Measurements from ENCODE around the gene HCRT.
"Not testable (repeated sequence)": the region's sequence is repeated elsewhere in the genome, so short reads cannot be mapped to it uniquely, and the experiment has no call there.

Gene HCRT

DNA sequence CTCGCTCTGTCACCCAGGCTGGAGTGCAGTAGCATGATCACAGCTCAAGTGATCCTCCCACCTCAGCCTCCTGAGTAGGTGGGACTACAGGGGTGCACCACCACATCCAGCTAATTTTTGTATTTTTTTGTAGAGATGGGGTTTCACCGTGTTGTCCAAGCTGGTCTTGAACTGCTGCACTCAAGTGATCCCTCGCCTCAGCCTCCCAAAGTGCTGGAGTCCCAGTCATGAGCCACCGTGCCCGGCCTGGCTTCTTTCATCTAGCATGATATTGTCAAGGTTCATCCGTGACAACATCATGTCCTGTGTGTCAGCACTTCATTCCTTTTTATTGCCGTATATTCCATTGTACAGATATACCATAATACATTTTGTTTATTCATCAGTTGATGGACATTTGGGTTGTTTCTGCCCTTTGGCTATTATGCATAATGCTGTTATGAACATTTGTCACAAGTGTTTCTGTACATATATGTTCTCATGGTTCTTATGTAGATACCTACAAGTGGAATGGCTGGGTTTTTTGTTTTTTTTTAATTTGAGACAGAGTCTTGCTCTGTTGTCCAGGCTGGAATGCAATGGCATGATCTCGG is 12.4 kb upstream of the HCRT start:
- DNase-seq: no peak

DNA sequence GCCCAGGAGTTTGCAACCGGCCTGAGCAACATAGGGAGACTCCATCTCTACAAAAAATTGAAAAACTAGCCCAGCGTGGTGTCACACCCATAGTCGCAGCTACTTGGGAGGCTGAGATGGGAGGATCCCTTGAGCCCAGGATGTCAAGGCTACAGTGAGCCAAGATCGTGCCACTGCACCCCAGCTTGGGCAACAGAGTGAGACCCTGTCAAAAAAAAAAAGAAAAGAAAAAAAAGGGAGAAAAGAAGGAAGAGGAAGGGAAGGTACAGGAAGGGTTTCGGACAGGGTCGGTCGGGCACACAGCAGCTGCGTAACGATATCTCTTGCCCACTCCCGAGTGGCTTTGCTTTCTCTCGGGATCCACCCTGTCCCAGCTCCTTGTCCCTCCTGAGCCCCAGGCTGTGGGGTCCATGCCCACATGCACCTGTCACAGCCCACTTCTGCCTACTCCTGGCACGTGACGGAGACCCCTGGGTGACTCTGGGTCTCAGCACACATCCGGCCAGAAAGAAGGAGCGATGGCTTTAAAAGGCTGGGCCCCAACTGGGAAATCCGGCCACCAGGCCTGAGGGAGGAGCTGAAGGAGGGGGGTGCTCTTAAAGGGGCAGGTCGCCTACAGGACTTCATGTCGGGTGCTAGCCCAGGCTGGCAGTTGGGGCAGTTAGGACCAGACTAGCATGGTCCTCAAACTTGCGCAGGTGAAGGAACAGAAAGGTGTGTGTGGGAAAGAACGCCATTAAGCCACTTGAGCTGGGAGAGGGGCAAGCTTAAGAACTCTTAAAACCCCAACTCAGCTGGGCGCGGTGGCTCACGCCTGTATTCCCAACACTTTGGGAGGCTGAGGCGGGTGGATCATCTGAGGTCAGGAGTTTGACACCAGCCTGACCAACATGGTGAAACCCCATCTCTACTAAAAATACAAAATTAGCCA is 9.0 kb upstream of the HCRT start, which contains the start of gene GHDC:
Gene GHDC, minus strand, starts transcription at position 526 of the 931 bp plus-strand sequence. CDS start 913 bp downstream, outside the sequence.
- peak; percentile 55 for DNase-seq

DNA sequence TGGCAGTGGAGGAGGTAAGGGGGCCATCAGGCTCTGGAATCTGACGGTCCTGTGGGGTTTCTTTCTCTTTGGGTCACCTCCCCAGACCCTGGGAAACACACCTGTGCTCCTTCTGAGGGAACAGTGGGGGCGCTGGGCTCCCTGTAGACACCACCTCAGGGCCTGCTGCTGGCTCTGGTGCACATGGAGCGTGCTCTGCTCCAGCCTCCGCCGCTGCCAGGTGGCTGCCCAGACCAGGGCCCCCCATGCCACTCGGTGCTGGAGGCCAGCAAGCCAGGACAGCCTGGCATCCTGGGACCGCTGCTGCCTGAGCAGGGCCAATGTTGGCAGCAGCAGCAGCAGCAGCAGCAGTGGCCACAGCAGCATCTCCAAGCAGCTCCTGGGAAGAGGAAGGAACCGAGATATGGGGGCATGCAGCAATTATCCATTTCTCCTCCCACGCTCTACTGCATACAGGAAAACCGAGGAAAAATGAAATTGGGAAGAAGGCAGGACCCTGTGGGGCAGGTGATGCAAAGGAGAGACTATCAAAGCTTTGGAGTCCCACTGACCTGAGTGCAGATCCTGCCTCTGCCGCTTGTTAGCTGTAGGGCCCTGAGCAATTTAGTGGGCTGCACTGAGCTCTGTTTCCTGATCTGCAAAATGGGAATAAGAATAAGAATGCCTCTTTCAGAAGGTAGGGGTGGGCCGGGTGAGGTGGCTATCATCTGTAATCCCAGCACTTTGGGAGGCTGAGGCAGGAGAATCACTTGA is 8.1 kb upstream of the HCRT start:
- DNase-seq: no peak

DNA sequence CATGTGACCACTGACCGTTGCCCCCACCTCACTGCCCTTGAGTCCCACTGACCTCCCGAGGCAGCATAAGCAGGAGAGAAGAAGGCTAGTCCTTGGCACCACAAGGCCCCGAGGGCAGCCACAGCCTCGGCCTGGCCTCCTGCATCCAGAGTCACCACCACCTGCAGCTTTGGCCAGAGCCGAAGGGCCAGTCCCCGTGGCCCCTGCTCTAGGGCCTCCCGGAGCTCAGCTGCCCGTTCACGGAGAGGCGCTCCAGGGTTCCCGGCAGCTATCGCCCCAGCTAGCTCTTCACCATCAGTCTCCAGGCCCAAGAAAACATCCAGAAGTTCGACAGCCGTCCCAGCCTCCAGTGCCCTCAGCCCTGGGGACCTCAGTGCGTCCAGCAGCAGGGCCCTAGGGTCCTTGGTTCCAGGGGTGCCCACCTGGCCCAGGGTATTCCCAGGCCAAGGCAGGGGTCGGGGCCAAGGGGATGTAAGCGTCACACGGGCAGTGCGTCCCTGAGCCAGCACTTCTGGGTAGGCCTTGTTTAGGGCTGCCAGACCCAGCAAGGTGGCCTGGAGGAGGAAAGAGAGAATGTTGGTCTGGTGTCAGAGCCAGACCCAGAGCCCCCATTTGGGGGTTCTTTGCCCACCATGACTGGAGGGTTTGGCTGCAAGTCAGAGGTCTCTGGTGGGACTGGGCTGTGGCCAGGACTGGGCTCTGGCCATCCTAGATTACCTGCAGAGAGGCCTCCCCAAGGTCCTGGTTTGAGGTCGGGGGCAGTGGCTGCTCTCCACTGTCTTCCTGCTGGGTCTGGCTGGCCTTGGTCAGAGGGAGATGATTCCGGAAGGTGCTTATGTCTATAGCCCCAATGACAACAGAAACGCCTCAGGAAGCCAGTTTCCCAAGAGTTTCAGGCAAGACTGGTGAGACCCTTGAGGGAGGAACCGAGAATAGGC is 7.2 kb upstream of the HCRT start:
- no peak for DNase-seq

DNA sequence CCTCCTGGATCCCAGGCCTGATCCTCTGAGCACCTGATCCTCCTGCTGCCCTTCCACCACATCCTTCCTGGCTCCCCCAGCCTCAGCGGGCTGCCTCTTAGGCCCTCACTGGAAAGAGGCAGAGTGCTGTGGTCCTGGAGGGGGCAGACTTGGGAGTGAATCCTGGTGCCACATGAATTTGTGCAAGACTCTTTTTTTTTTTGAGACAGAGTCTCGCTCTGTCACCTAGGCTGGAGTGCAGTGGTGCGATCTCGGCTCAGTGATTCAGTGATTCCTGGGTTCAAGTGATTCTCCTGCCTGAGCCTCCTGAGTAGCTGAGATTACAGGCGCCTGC is 6.0 kb upstream of the HCRT start:
- DNase-seq: no peak

DNA sequence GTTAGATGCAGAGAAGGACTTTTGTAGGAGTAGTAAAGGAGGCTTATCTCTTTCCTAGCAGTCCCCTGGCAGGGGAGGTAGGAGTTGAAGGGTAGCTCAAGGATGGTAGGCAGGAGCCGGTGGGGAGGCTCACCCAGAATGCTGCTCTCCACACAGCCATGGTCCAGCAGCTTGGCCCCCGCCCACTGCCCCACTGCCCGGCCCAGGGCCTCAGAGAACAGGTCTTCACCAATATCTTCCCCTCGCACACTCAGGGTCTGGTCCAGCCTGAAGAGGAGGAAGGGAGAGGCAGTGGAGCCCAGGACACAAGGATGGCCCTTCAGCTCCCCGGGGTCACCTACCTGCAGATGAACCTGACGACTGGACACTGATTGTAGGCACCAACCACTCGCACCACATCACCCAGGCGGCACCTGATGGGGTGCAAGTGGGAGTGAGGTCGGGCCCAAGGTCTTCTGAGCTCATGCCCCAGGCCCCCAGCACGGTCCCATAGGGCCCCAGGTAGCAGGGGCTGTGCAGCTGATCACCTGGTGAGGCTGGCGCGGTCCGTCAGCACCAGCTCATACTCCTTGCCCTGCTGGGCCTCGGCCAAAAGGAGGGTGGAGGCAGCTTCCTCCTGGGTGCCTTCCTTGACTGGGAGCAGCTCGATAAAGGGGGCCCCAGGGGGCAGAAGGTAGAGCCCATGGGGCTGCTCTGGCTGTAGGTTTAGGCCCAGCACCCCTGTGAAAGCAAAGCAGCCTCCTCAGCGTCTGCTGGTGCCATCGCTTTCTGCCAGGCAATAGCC is 5.4 kb upstream of the HCRT start:
- DNase-seq: no peak

DNA sequence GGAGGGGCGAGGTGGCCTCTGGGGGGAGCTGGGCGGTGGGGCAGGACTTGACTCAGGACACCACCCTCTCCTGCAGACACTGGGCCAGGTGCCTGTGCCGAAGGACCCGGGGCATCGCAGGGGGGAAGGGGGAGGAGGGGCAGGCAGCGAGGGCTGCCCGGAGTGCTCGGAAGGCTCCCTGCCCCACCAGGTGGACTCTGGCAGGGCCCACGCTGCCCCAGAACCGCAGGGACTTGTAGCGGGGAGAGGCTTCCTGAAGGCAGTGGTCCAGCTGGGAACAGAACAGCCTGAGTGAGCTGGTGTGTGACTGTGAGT is 4.4 kb upstream of the HCRT start:
- DNase-seq: no peak

DNA sequence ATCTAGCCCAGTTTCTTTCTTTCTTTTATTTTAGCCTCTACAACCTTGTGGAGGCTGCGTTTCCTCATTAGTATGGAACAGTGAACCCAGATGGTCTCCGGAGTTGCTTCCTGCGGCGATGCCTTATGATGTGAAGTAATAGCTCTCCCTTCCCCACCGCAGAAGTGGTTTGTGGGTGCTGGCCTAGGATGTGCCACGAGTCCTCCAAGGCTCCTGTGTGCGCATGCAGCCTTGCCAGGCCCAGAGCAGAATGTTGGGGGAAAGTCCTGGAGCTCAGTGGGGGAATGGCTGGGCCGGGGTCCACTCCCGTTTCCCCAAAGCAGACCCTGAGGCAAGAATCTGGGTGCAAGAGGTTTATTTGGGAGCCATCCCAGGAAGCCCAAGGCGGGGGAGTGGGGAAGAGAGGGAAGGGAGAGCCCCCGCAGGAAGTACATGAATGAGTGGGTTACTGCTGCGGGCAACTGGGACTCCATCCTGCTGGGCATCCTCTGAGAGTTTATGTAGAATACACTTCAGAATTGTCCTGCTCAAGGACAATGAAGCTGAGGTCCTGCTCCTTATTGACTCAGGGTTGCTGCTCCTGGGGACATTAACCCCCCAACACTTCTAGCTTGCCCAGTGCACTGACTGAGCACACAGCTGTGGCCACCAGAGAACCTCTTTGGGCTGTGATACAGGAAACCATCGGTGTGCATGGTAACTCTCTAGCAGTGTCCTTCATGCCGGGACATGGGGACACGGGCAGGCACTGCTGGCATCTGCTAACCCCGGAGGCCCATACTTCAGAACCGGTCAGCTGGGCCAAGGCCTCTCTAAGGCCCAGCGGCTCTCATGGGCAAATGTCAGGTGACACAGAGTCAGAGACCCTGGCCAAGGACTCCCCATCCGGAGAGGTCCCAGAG is 3.7 kb upstream of the HCRT start:
- no peak for DNase-seq

DNA sequence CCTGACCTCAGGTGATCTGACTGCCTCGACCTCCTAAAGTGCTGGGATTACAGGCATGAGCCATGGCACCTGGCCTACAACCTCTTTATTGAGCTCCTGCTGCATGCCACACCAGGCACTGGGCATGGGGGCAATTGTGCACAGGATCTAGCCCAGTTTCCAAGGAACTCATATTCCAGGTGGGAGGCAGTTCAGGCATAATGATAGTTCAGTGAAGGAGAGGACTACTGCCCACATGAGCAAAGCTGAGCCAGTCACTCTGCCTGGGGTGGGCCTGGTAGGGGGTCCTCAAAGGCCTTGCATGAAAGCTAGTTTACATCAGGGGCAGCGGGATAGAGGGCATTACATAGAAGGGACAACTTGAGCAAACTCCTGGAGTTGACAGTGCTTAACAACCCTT is 2.6 kb upstream of the HCRT start:
- DNase-seq: no peak

DNA sequence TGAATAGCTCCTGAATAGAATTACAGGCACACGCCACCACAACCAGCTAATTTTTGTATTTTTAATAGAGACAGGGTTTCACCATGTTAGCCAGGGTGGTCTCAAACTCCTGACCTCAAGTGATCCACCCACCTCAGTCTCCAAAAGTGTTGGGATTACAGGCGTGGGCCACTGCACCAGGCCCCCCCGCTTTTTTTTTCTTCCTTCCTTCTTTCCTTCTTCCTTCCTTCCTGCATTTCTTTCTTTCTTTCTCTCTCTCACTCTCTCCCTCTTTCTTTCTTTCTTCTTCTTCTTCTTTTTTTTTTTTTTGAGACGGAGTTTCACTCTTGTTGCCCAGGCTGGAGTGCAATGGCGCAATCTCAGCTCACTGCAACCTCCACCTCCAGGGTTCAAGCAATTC is 939 bp upstream of the HCRT start:
- not testable (repeated sequence) for DNase-seq

DNA sequence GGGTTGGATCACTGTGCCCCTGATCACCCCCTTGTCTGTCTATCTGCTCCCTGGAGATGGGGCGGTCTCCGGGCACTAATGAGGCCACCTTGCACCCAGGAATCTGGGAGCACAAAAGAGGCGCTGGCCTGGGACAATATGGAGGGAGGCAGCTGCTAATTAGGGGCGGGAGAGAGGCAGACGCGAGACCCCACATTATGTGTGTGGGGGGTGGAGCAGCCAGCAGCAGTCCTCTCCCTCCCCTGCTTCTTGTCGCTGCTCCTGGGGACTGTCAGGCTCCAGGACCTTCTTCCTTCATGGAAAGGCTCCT is 324 bp upstream of the HCRT start:
- no peak for DNase-seq

DNA sequence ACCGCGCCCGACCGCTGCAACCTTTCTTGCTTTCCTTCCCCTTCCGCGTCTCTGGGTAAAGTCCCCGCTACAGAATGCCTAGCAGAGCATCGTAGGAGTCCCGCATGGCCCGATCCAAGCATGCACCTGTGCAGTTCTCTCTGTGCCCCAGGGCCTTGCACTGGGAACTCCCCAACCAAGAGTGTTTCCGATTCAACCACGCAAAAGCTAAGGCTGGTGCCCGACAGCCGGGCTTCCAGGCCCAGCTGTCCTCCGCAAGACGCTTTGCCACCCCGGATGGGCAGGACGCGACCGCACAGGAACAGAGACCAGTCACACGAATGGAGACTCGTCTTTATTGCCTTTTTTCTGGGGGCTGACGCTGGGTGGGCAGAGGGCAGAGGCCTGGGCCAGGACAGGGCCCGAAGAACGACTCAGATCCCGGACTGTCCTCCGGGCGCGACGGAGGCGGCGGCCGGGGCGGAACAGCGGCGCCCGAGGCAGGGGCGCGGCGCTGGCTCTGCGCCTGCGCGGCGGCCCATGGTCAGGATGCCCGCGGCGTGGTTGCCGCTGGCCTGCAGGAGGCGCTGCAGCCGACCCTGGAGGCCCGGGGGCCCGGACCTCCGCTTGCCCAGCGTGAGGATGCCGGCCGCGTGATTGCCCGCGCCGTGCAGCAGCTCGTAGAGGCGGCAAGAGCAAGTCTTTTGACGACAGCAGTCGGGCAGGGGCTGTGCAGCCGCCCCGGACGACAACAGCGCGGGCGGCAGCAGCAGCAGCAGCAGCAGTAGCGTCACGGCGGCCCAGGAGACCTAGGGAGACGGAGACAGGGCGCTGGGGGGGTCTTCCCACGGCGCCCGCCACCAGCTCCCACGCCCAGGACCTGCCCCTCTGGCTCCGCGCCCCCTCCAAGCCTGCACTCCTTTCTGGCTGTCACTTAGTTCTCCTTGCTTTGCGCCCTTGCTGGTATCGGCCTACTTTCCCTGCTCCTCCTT is 1.2 kb downstream of the HCRT start:
- peak; percentile 64 for DNase-seq

DNA sequence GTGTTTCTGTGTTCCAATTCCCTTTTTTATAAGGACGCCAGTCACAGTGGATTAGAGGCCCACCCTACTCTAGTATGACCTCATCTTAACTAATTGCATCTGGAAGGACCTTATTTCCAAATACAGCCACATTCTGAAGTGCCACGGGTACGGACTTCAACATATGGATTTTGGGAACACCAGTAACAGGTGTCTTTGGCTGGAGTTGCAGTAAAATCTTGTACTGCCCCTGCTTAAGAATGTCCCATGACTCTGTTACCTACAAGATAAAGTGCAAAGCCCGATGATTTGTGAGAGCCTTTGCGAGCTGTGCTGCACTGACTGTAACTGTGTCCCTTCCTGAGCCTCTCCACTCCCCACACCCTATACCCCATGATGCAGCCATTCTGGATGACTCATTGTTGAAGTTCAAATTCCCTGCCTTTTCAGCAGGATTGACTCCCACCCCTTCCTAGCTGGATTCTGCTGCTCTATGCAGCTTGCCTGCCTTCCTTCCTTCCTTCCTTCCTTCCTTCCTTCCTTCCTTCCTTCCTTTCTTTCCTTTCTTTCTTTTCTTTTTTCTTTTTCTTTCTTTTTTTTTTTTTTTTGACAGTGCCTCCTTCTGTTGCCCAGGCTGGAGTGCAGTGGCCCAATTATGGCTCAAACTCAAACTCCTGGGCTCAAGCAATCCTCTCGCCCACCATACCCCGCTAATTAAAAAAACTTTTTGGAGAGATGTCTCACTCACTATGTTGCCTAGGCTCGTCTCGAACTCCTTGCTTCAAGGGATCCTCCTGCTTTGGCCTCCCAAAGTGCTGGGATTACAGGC is 2.1 kb downstream of the HCRT start:
- DNase-seq: no peak

DNA sequence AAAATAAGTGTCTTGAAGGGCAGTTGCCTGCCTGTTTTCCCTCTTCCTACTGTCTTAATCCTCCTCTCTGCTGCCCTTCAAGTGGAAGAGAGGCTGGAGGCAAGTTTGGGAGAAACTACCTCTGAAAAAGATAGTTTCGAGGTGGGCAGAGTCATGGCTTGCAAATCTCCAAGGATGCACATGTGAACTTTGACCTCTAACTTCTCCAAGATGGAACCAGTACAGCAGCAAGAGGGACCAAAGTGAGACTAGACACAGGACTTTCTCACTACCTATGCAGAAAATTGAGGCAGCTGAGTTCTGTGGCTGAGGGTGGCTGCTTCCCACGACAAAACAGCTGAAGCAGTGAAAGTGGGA is 3.4 kb downstream of the HCRT start:
- DNase-seq: no peak

DNA sequence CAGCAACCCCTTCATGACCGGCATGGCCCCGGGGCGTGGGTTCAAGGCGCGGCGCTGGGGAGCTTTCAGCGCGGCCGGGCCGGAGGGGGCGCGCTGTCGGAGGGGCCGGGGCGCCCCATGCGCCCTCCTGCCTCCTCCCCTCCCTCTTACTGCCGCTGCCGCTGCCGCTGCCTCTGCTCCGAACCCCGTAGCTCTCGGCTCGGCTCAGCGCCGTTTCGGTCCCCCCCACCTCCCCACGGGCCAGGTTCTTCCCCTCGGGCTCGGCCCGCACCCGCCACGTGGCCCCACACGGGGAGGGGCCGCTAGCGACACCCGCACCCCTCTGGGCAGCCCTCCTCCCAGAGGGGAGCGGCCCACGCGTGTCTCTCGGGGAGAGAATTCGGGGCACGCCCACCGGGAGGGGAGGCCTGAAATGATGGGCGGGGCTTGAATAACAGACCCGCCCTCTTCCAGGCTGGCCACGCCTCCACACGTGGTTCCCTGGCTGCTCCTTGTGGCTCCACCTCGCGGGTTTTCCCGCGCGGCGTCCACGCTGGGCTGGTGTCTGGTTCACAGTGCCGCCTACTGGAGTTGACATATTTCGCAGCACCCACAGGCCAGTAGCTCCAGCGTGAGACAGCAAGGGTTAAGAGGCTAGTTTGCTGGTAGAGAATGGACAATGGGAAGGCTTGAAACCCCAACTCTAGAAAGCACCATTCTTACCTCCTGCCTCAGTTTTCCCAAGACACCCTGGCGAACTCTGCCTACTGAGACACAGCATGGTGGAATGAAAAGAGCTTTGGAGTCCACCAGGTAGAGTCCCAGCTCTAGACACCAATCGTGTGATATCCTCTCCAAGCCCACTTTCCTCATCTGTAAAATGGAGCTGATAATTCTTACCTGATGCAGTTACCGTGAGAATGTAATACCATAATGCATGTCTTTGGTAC is 4.1 kb downstream of the HCRT start, which contains the start of gene KCNH4:
Gene KCNH4, minus strand, starts transcription at position 221 of the 929 bp plus-strand sequence. Its CDS starts 197 bp downstream, at position 24.
- no peak for DNase-seq

DNA sequence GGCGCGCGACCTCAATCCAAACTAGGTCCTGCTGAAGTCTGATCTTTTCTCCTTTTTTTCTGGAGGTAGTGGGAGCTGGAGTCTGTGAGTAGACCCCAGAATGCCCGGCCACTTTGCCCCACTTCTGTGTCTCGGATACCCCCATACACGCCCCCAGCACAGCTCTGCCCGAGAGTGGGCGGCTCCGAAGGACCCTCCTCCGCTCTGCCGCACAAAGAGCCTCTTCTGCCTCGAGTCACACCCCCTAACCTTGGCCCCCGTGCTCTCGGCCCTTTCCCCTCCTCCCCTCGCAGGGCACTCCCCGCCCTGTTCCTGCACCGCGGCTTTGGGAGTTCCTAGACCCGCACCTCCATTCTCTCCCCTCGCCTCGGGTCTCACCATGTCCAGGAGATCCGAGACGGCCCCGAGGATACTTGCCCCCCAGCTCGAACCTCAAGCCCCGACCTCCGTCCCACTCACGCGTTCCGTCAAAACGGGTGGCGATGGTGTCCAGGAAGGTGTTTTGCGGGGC is 4.8 kb downstream of the HCRT start:
- no peak for DNase-seq

DNA sequence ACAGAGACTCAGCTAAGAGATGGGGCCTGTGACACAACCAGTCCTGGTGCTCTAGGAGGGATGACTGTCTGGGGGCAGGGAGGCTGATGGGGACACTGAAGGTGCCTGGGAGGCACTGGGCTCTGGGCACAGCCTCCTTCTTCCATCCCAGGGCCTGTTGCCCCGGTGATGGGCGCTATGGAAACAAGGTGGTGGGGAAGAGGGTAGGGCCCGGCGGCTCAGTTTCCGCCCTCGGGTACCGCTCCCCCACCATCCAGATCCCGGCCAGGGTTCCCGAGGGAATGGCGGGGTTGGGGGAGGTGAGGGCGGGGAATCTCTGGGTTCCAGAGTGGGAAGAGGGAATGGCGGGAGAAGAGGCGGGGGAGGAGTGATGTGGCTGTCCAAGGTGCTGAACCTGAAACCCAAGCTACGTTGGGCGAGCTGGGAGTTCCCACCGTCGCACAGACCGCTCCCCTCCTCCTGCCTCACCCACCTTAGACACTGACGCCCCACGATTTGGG is 5.3 kb downstream of the HCRT start:
- DNase-seq: no peak

All from NCI-H510A (cell line).